Type B pancreatic cell (in vitro differentiated cells): ENCODE data around the gene B3GNT7. TPM values are rescaled to one million over a fixed set of nuclear protein-coding genes. Genes with fewer than 3 reads are reported as not detected.
"Not testable (repeated sequence)": the region's sequence is repeated elsewhere in the genome, so short reads cannot be mapped to it uniquely, and the experiment has no call there.

ENCODE experiments used
- DNase-seq: peaks from one replicate; pipeline ENCODE4 v3.0.0; 2021; ENCODE audit warnings: mixed read lengths; ENCODE audit not compliant: unreplicated experiment; ENCODE audit errors: extremely low spot score
- H3K27ac Mint-ChIP-seq: 2 replicates; pipeline ENCODE4 v1.8.0; 2021; ENCODE audit warnings: mild to moderate bottlenecking, mixed read lengths
- H3K27me3 Mint-ChIP-seq: 2 replicates; pipeline ENCODE4 v1.8.0; 2021; ENCODE audit warnings: mixed read lengths
- H3K36me3 Mint-ChIP-seq: 2 replicates; pipeline ENCODE4 v1.8.0; 2021; ENCODE audit warnings: mixed read lengths
- H3K4me1 Mint-ChIP-seq: one replicate; pipeline ENCODE4 v1.8.0; 2021; ENCODE audit warnings: mixed read lengths; ENCODE audit not compliant: unreplicated experiment
- H3K4me3 Mint-ChIP-seq: 2 replicates; pipeline ENCODE4 v1.8.0; 2021; ENCODE audit warnings: mild to moderate bottlenecking, mixed read lengths
- H3K9me3 Mint-ChIP-seq: 2 replicates; pipeline ENCODE4 v1.8.0; 2021; ENCODE audit warnings: mixed read lengths
- long read RNA-seq: library from polyadenylated mRNA; unstranded; transcript quantifications from one replicate; pipeline ENCODE4 v2.0.0, GENCODE V29; 2020
- total RNA-seq: library from RNA; stranded (reverse); gene quantifications from 2 replicates; pipeline ENCODE4 v1.2.1, GENCODE V29; 2021; ENCODE audit warnings: low replicate concordance
- TF ChIP-seq, protein P1 (sequence below): fragments of 200-600 bp; sonication (generic); conservative IDR thresholded peaks from 2 replicates; pipeline ENCODE4 v1.5.0; 2021; ENCODE audit warnings: antibody characterized with exemption, mild to moderate bottlenecking

Gene B3GNT7, protein sequence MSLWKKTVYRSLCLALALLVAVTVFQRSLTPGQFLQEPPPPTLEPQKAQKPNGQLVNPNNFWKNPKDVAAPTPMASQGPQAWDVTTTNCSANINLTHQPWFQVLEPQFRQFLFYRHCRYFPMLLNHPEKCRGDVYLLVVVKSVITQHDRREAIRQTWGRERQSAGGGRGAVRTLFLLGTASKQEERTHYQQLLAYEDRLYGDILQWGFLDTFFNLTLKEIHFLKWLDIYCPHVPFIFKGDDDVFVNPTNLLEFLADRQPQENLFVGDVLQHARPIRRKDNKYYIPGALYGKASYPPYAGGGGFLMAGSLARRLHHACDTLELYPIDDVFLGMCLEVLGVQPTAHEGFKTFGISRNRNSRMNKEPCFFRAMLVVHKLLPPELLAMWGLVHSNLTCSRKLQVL
- 6.8 and 14.4 TPM in 2 replicates for total RNA-seq
- long read RNA-seq: 0 reads

DNA sequence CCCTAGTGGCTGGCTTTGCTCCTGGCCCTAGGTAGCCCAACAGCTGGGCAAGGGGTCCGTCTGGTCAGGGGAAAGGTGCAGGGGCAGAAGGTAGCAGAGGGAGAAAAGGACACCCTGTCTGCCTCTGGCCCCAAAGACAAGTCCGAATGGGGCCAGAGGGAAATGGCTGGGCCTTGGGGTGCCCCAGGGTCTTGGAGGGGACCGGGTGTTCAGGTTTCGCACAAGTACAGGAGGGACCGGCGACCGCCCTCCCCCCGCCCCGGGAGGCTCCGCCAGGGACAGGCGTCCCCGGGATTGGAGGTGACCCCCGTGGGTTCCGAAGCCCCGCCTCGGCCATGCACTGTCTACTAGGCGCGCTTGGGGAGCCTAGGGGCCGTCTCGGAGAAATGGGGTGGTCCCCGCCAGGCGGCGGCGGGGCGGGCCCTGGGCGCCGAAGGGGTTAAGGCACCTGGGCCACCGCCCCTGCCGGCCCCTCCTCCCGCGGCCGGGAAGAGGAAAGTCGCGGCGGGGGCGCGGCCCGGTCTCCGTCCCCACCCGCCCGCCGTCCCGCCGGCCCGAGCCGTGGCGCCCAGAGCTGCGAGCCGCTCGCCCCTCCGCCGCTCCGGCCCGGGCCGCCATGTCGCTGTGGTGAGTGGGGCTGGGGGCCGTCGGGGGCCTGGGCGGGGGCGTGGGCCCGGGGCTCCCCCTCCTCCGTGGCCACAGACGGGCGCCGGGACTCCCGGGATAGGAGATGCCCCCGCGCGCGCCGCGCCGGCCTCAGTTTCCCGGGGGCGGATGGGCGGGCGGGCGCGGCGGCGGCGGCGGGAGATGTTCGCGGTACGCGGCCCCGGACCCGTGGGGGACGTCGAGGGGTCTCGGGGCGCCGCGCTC lies at the start of gene B3GNT7:
Gene B3GNT7, plus strand, starts transcription at position 523 of the 870 bp plus-strand sequence. Its CDS starts 94 bp downstream, at position 617.
- Mint-ChIP-seq H3K4me3 (peak within 1 kb of the TSS; percentile 88), H3K4me1 (peaks cover 20% of the 10 kb centered on the region), H3K9me3 (no peaks in the 10 kb centered on the region), H3K27me3 (peaks cover 24% of the 10 kb centered on the region), H3K36me3 (no peaks in the 10 kb centered on the region), H3K27ac (peak within 1 kb of the TSS; percentile 75)
- TF ChIP-seq, protein P1, sequence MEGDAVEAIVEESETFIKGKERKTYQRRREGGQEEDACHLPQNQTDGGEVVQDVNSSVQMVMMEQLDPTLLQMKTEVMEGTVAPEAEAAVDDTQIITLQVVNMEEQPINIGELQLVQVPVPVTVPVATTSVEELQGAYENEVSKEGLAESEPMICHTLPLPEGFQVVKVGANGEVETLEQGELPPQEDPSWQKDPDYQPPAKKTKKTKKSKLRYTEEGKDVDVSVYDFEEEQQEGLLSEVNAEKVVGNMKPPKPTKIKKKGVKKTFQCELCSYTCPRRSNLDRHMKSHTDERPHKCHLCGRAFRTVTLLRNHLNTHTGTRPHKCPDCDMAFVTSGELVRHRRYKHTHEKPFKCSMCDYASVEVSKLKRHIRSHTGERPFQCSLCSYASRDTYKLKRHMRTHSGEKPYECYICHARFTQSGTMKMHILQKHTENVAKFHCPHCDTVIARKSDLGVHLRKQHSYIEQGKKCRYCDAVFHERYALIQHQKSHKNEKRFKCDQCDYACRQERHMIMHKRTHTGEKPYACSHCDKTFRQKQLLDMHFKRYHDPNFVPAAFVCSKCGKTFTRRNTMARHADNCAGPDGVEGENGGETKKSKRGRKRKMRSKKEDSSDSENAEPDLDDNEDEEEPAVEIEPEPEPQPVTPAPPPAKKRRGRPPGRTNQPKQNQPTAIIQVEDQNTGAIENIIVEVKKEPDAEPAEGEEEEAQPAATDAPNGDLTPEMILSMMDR: no peak
- DNase-seq: no peak

DNA sequence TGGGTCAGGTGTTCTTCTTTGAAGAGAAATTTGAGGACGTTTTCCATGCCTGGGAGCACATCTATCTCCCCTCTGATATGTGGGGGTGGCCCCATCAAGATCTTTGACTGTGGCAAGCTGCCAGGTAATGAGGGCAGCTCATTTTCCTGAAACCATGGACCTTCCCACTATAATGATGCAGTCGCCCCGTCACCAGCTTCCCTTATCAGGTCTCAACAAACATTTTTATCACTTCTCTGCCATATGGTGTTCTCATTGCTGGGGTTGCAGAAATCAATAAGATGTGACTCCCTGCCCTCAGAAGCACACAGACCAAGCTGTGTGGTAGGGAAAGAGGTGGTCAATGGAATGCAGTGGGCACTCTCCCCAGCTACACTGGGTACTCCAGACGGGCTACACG lies 48.4 kb upstream of the B3GNT7 start:
- Mint-ChIP-seq H3K9me3 (peaks cover 4% of the 10 kb centered on the region), H3K27ac (peak overlapping the region; percentile 42), H3K4me1 (peaks cover 13% of the 10 kb centered on the region), H3K4me3 (no peak overlapping the region), H3K36me3 (peaks cover 20% of the 10 kb centered on the region), H3K27me3 (no peaks in the 10 kb centered on the region)
- TF ChIP-seq, protein P1: no peak
- DNase-seq: no peak

DNA sequence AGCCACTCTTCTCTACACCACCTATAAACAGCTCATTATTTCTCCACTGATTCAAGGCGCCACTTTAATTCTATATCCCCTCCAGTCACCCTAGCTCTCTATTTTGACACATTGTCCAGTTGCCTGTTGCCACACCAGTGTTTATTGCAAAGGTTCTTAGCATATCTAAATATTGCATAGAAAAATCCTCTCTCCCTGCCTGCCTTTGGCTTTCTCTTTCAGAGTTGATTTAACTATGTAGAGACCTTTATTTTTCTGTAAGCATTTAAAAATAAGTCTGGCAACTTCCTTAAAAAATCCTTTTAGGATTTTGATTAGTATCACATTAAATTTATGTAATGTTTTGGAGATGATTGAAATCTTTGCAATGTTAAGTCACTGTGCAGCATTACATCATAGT lies 47.9 kb upstream of the B3GNT7 start:
- Mint-ChIP-seq H3K4me1 (peaks cover 13% of the 10 kb centered on the region), H3K27me3 (no peaks in the 10 kb centered on the region), H3K4me3 (no peak overlapping the region), H3K36me3 (peaks cover 20% of the 10 kb centered on the region), H3K27ac (peak overlapping the region; percentile 42), H3K9me3 (peaks cover 4% of the 10 kb centered on the region)
- TF ChIP-seq, protein P1: no peak
- DNase-seq: no peak

DNA sequence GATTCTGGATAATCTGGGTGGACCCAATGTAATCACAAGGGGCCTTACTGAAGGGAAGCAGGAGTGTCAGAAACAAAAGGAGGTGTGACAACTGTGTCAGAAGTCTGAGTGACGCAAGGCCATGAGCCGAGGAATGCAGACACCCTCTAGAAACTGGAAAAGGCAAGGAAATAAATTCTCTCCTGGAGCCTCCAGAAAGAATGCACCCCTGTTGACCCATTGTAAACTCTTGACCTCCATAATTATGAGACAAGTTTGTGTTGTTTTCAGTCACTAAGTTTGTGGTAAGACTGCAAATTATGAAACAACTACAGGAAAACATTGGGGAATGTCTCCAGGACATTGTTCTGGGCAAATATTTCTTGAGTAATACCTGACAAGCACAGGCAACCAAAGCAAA lies 47.3 kb upstream of the B3GNT7 start:
- no peak for DNase-seq
- H3K27me3 Mint-ChIP-seq: no peaks in the 10 kb centered on the region
- peaks cover 13% of the 10 kb centered on the region for H3K4me1 Mint-ChIP-seq
- H3K9me3 Mint-ChIP-seq: peaks cover 4% of the 10 kb centered on the region
- H3K36me3 Mint-ChIP-seq: peaks cover 20% of the 10 kb centered on the region
- no peak overlapping the region for H3K4me3 Mint-ChIP-seq
- peak overlapping the region; percentile 42 for H3K27ac Mint-ChIP-seq
- TF ChIP-seq, protein P1: no peak

DNA sequence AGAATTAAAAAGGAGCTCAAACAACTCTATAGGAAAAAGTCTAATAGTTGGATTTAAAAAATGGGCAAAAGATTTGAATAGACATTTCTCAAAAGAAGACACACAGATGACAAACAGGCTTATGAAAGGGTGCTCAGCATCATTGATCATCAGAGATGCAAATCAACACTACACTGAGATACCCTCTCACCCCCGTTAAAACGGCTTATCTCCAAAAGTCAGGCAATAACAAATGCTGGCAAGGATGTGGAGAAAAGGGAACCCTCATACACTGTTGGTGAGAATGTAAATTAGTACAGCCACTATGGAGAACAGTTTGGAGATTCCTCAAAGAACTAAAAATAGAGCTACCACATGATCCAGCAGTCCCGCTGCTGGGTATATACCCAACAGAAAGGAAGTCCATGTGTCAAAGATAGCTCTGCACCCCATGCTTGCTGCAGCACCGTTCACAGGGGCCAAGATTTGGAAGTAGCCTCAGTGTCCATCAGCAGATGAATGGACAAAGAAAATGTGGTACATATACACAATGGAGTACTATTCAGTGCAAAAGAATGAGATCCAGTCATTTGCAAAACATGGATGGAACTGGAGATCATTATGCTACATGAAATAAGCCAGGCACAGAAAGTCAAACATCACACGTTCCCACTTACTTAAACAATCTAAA lies 46.7 kb upstream of the B3GNT7 start:
- H3K27ac Mint-ChIP-seq: peak overlapping the region; percentile 42
- TF ChIP-seq, protein P1: no peak
- H3K27me3 Mint-ChIP-seq: no peaks in the 10 kb centered on the region
- H3K9me3 Mint-ChIP-seq: peaks cover 4% of the 10 kb centered on the region
- no peak overlapping the region for H3K4me3 Mint-ChIP-seq
- DNase-seq: no peak
- H3K36me3 Mint-ChIP-seq: peaks cover 20% of the 10 kb centered on the region
- H3K4me1 Mint-ChIP-seq: peaks cover 13% of the 10 kb centered on the region

DNA sequence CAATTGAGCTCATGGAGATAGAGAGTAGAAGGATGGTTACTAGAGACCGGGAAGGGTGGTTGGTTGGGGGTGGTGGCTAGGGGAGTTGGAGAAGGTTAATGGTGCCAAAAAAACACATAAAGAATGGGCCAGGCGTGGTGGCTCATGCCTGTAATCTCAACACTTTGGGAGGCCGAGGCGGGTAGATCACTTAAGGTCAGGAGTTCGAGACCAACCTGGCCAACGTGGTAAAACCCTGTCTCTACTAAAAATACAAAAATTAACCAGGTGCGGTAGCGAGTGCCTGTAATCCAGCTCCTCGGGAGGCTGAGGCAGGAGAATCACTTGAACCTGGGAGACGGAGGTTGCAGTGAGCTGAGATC lies 46.2 kb upstream of the B3GNT7 start:
- not testable (repeated sequence) for H3K4me3 Mint-ChIP-seq, H3K27me3 Mint-ChIP-seq, DNase-seq, H3K27ac Mint-ChIP-seq, H3K9me3 Mint-ChIP-seq
- Mint-ChIP-seq H3K36me3 (peaks cover 20% of the 10 kb centered on the region), H3K4me1 (peaks cover 13% of the 10 kb centered on the region)
